Liver (tissue), 3 donors: ENCODE data around the gene UPK3A.

Source experiments
- CTCF ChIP-seq: fragments of 150-350 bp; IDR thresholded peaks from 2 replicates; pipeline ENCODE4 v1.5.1; 2017; ENCODE audit warnings: improper control_type of control experiment, low read depth, low read length; ENCODE audit not compliant: missing input control
- EGR1 ChIP-seq, 2 donors: IDR thresholded peaks; 2 replicates each; pipeline ENCODE4 v1.6.1; 2016 to 2018; ENCODE audit warnings: antibody characterized with exemption in 2 of 2, low read depth in 2 of 2
- GABPA ChIP-seq, 2 donors: IDR thresholded peaks in 1 of 2; conservative IDR thresholded peaks in 1 of 2; 2 replicates each; pipeline ENCODE4 v1.6.1; 2016; ENCODE audit warnings: antibody characterized with exemption in 2 of 2, mild to moderate bottlenecking in 1 of 2, moderate library complexity in 1 of 2
- HNF4A ChIP-seq, 2 donors: conservative IDR thresholded peaks; 2 replicates each; pipeline ENCODE4 v1.6.1; 2016; ENCODE audit warnings: antibody characterized with exemption in 2 of 2, mild to moderate bottlenecking in 2 of 2
- JUND ChIP-seq, 2 donors: IDR thresholded peaks; 2 replicates each; pipeline ENCODE4 v1.6.1; 2016; ENCODE audit warnings: antibody characterized with exemption in 2 of 2
- MAX ChIP-seq: IDR thresholded peaks from 2 replicates; pipeline ENCODE4 v1.6.1; 2016; ENCODE audit warnings: antibody characterized with exemption
- NR2F2 ChIP-seq: IDR thresholded peaks from 2 replicates; pipeline ENCODE4 v1.6.1; 2016; ENCODE audit warnings: antibody characterized with exemption
- RAD21 ChIP-seq, 2 donors: IDR thresholded peaks; 2 replicates each; pipeline ENCODE4 v1.6.1; 2016; ENCODE audit warnings: antibody characterized with exemption in 2 of 2, mild to moderate bottlenecking in 2 of 2
- REST ChIP-seq: IDR thresholded peaks from 2 replicates; pipeline ENCODE4 v1.6.1; 2016; ENCODE audit warnings: antibody characterized with exemption, mild to moderate bottlenecking
- RXRA ChIP-seq, 2 donors: IDR thresholded peaks; 2 replicates each; pipeline ENCODE4 v1.6.1; 2017 to 2018; ENCODE audit warnings: antibody characterized with exemption in 2 of 2, mild to moderate bottlenecking in 1 of 2
- SP1 ChIP-seq: IDR thresholded peaks from 2 replicates; pipeline ENCODE4 v1.6.1; 2018; ENCODE audit warnings: antibody characterized with exemption, mild to moderate bottlenecking
- TAF1 ChIP-seq: conservative IDR thresholded peaks from 2 replicates; pipeline ENCODE4 v1.6.1; 2016; ENCODE audit warnings: antibody characterized with exemption, mild to moderate bottlenecking
- YY1 ChIP-seq: IDR thresholded peaks from 2 replicates; pipeline ENCODE4 v1.6.1; 2016; ENCODE audit warnings: antibody characterized with exemption, mild to moderate bottlenecking
- donor health status: healthy.
- donor health status: healthy.

DNA sequence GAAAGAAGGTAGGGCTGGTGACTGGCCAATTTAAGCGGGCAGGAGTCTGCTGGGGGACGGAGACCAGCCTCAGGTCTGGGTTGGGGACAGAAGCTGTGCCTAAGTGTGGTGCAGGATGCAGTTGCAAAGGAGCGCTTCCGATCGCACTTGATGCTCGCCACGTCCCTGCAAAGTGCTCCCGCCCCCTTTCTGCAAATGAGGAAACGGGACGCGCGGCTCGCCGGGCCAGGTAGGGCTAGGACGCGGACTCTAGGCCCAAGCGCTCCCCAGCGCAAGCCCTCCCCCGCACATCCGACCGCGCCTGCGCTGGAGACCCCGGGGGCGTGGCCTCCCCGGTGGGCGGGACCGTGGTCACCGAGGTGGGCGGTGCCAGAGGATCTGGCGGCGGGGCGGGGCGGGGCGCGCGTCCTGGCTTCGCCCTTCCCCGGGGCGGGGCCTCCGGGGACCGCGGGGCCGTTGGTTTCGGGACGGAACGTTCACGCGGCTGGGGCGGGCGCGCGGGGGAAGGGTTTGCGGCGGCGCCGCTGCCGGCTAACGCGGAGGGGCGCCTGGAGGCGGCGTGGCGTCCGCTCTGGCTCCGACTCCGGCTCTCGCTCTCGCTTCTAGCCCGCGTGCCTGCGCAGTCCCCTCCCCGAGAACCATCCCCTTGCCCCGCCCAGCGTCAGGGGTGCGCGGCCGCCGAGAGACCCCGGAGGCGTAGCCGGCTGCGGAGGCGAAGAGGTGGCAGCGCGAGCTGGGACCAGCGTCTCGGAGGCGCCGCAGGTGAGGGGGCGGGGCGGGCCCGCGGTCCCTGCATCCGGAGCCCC lies 24.9 kb downstream of the UPK3A start, which contains the start of gene FAM118A:
- TF ChIP-seq CTCF (no peak), GABPA (IDR thresholded peaks at IDR 0.05 in 1 of 2, conservative IDR thresholded peaks at IDR 0.05 in 1 of 2) (peak in 1 of 2 donors; percentile 40), RAD21 (IDR thresholded peaks at IDR 0.05) (peak in 1 of 2 donors; percentile 24), EGR1 (IDR thresholded peaks at IDR 0.05; ENCODE audit: low read depth in 2 of 2) (peak; percentile 89 to 97), HNF4A (conservative IDR thresholded peaks at IDR 0.05) (peak in 1 of 2 donors; percentile 31), MAX (no peak), TAF1 (no peak), YY1 (no peak), REST (no peak), RXRA (IDR thresholded peaks at IDR 0.05) (no peak), SP1 (peak; percentile 55), JUND (IDR thresholded peaks at IDR 0.05) (no peak), NR2F2 (no peak)
